Stimulated activated CD4-positive, alpha-beta T cell treated with anti-CD3 and anti-CD28 coated beads, Interleukin-4, amount 100 ng/mL, for 24 hours (primary cell): ENCODE results near the gene LIMK2.

Source experiments
- DNase-seq: peaks from one replicate; pipeline ENCODE4 v3.0.0-alpha.2; 2020

Gene LIMK2

DNA sequence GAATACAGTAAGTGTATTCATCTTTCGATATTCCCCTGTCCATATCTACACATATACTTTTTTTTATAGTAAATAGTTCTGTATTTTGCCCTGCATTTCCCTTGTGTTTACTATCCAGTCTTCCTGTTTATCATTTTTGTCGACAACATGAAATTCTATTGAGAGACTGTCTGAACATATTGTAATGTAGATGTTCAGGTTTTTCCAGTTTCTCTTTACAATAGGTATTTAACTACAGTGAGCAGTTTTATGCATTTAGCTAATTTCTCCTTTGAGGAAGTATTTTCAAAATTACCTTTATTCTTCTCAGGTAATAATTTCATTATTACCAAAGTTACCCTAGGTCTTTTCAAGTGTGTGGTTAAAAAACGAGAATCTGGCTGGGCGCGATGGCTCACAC lies 63.5 kb downstream of the LIMK2 start:
- DNase-seq, result no peak

DNA sequence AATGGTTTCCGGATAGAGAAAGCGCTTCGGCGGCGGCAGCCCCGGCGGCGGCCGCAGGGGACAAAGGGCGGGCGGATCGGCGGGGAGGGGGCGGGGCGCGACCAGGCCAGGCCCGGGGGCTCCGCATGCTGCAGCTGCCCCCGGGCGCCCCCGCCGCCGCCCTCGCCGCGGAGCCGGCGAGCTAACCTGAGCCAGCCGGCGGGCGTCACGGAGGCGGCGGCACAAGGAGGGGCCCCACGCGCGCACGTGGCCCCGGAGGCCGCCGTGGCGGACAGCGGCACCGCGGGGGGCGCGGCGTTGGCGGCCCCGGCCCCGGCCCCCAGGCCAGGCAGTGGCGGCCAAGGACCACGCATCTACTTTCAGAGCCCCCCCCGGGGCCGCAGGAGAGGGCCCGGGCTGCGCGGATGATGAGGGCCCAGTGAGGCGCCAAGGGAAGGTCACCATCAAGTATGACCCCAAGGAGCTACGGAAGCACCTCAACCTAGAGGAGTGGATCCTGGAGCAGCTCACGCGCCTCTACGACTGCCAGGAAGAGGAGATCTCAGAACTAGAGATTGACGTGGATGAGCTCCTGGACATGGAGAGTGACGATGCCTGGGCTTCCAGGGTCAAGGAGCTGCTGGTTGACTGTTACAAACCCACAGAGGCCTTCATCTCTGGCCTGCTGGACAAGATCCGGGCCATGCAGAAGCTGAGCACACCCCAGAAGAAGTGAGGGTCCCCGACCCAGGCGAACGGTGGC lies 64.5 kb downstream of the LIMK2 start:
- DNase-seq, result no peak

DNA sequence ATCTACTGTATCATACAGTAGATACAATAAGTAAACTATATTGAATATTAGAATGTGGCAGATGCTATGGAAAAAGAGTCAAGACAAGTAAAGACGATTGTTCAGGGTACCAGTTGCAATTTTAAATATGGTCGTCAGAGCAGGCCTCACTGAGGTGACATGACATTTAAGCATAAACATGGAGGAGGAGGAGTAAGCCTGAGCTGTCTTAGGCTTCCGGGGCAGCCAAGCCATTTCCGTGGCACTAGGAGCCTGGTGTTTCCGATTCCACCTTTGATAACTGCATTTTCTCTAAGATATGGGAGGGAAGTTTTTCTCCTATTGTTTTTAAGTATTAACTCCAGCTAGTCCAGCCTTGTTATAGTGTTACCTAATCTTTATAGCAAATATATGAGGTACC lies 65.6 kb downstream of the LIMK2 start:
- no peak for DNase-seq

DNA sequence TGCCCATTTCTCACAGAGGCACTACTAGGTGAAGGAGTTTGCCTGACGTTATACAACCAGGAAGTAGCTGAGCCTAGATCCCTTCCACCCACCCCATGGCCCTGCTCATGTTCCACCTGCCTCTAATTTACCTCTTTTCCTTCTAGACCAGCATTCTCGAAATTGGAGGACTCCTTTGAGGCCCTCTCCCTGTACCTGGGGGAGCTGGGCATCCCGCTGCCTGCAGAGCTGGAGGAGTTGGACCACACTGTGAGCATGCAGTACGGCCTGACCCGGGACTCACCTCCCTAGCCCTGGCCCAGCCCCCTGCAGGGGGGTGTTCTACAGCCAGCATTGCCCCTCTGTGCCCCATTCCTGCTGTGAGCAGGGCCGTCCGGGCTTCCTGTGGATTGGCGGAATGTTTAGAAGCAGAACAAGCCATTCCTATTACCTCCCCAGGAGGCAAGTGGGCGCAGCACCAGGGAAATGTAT lies 66.1 kb downstream of the LIMK2 start:
- no peak for DNase-seq

GRCh38 chr22:31278626-31279326 lies 66.7 kb downstream of the LIMK2 start:
- peak; percentile 44 for DNase-seq

- DNase-seq, result no peak
Observed at GRCh38 chr22:31279327-31279669, 67.2 kb downstream of the LIMK2 start.

- DNase-seq, result no peak
Observed at GRCh38 chr22:31279821-31280505, 67.9 kb downstream of the LIMK2 start.

GRCh38 chr22:31281733-31282132 lies 69.6 kb downstream of the LIMK2 start:
- no peak for DNase-seq

GRCh38 chr22:31282748-31283468 lies 70.8 kb downstream of the LIMK2 start:
- DNase-seq, result no peak

DNA sequence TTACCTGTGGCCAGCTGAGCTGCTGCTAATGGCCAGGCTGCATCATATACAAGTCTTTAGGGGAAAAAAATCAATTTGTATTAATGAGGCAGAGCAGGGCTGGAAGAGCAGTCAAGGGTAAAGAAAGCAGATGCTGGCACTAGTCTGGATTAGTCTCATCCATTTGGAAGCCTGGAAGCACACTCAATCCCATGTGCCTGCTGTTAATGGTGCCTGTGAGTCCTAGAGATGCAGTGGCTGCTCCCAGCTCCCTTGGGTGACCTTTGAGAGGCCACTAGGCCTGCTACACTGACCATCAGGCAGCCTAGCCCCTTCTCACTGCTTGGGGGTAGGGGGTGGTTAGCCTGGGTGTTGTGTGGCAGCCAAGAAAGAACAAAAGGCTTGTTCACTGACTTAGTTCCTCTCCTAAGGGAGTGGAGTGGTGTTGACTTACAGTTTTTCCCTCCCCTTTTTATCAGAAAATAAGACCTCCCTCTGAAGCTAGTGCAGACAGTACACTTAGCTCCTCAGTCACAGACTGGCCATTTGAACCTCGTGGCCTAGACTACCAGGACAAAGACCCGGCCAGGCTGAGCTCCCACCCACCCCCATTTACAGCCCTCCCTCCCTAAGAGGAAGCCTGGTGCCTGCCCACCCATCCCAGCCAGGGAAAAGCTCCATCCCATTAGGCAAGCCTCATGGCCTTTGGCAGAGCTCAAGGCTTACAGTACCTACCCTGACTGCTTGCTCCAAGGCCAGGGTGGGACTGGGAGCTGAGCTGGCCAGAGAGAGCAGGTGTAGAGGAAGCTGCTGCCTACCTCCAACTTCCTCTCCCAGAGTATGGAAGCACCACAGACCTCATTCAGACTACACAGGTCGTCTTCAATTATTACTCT lies 72.4 kb downstream of the LIMK2 start:
- no peak for DNase-seq

DNA sequence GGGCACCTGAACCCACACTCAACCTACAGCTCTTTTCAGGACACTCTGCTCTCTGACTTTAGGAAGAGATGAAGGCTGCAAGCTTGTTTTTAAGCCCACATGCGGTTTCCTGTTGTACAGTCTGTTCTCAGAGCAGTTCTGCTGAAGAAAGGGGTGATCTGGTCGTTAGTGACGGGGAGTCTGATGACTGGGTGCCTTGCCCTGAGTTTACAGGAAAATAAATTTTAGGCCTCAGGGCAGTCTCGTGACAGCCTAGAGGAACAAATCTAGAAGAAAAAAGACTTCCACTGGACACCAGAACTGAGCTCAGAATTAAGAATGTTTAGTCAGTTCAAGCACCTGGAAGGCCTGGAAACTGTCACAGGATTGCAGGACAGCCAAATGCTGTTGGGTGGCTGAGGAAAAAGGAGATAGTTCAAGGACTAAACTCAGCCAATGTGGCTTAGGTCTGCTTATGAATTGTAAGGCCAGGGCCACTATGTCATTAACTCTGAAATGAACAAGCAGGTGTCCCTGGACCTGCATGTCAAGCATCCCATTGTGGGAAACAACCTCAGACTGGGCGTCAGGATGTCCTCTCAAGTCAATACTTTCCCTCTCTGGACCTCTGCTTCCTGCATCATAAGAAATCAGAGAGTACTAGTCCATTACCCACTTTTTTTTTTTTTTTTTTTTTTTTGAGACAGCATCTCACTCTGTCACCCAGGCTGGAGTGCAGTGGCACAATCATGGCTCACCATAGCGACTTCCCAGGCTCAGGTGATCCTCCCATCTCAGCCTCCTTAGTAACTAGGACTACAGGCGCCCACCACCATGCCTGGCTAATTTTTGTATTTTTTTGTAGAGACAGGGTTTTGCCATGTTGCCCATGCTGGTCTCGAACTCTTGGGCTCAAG lies 74.5 kb downstream of the LIMK2 start:
- peak; percentile 72 for DNase-seq

- no peak for DNase-seq
Observed at GRCh38 chr22:31287818-31288495, 75.9 kb downstream of the LIMK2 start.

- no peak for DNase-seq
Observed at GRCh38 chr22:31288496-31289240, 76.6 kb downstream of the LIMK2 start.

GRCh38 chr22:31289344-31289743 lies 77.2 kb downstream of the LIMK2 start:
- no peak for DNase-seq

- DNase-seq, result peak; percentile 94
Observed at GRCh38 chr22:31290494-31291471, 78.7 kb downstream of the LIMK2 start.

- no peak for DNase-seq
Observed at GRCh38 chr22:31291481-31292235, 79.6 kb downstream of the LIMK2 start.

GRCh38 chr22:31292236-31292989 lies 80.3 kb downstream of the LIMK2 start, which contains the start of gene PIK3IP1:
Gene PIK3IP1, minus strand, starts transcription at chr22:31292488. Its CDS starts 144 bp downstream, at chr22:31292344.
- DNase-seq, result peak; percentile 84
